ENCODE data around the gene MON2. TPM values are rescaled to one million over a fixed set of nuclear protein-coding genes. Genes with fewer than 3 reads are reported as not detected.

Gene MON2
- total RNA-seq, 1 donor from 2014 or later, result 54.0 TPM

DNA sequence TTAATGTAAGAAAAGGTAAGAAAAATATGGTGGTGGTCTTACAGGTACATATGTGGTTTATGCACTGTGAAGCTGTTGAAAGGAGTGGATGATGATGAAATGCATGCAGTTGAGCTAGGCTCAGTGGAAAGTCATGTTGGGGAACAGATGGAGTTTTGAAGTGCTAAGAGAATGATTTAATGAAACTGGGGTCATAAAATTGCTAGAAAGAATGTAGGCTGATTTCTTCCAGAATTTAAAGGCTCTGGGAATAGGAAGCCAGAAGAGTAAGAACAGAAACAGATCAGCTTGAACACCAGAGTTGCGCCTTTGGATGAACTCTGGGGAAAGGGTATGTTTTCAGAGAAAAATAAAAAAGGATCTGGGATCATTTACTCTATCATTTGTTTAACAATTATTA, 146.5 kb downstream of the MON2 start:
- no peak for DNase-seq (ENCODE audit: low read depth)

DNA sequence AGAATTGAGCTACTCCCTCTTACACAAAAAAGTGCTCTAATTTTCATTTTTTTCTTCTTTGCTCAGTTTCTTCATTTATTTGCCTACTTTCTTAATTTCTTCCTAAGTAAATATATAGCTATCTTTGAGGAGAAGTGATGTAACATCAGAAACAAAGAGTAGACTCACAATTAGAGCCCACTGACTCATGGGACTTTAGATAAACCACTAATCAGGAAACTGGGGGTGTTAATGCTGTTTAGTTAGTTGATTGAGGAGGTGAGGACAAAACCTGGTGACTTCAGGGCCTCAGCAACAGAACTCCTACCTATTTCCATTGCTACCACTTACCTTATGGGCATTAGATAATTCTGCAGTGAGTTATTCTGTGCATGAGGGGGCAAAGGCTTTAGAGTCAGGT, 151.7 kb downstream of the MON2 start:
- no peak for DNase-seq (ENCODE audit: low read depth)

GRCh38 chr12:62618930-62619329, 152.3 kb downstream of the MON2 start:
- no peak for DNase-seq (ENCODE audit: low read depth)

GRCh38 chr12:62621101-62621638, 154.5 kb downstream of the MON2 start:
- no peak for DNase-seq (ENCODE audit: low read depth)

GRCh38 chr12:62622177-62622576, 155.6 kb downstream of the MON2 start:
- DNase-seq (ENCODE audit: low read depth), result no peak

DNA sequence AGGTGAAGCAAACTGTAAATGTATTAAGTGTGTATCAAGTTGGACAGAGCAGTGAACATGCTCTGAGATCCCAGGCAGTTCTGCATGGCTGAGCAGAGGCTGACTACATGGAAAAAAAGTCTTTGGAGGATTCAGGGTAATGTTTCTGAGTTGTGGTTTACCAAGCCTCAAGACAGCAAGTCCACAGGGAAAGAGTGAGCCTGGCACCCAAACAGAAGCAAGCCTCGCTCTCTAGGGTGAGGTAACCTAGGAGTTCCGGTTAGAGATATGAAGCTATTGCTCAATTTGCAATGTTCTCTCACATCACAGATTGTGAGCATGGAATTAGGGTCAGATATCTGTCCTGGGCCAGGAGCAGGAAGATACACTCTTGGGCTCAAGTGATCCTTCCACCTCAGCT, 158.6 kb downstream of the MON2 start:
- DNase-seq (ENCODE audit: low read depth), result peak; percentile 96

DNA sequence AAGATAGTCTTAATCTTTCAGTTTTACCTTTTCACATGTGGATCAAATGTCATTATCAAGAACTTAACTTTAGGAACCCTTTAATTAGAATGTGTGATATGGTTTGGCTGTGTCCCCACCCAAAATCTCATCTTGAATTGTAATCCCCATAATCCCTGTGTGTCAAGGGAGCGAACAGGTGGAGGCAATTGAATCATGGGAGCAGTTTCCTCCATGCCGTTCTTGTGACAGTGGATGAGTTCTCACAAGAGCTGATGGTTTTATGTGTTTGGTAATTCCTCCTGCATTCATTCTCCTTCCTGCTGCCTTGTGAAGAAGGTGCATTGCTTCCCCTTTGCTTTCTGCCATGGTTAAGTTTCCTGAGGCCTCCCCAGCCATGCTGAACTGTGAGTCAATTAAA, 160.6 kb downstream of the MON2 start:
- DNase-seq (ENCODE audit: low read depth), result no peak

GRCh38 chr12:62629413-62629812, 162.8 kb downstream of the MON2 start:
- DNase-seq (ENCODE audit: low read depth), result no peak

DNA sequence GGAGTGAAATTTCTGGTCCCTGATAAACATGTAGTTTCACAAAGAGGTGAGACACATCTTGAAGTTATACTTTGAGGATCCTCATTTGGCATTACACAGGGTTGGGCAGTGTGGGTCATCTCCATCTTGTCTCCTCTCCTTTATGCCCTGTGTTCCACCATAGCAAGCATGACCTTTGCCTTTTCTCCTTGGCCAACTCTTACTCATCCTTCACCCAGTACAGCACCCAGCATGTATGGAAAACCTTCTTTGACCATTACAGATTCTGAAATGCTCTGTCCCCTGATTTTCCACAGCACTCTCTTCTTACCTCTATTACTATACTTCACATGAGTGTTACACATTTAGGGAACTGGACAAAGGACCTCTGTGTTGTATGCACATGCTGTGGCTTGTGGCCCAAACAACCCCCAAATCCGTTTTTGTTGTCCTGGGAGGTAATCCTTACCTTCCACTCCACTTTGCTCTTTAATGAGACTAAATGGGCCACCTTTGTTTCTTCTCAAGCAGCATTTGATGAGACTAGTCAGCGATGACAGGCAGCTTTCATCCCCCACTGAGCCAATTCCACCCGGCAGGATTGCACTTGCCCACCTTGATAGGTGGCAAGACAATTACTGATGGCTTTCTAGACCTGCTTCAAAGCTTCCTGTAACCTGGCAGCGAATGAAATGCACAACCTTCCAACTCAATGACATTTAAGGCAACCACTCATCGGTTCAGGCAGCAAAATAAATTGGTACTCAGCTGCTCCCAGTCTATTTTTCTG, 163.5 kb downstream of the MON2 start:
- no peak for DNase-seq (ENCODE audit: low read depth)

DNA sequence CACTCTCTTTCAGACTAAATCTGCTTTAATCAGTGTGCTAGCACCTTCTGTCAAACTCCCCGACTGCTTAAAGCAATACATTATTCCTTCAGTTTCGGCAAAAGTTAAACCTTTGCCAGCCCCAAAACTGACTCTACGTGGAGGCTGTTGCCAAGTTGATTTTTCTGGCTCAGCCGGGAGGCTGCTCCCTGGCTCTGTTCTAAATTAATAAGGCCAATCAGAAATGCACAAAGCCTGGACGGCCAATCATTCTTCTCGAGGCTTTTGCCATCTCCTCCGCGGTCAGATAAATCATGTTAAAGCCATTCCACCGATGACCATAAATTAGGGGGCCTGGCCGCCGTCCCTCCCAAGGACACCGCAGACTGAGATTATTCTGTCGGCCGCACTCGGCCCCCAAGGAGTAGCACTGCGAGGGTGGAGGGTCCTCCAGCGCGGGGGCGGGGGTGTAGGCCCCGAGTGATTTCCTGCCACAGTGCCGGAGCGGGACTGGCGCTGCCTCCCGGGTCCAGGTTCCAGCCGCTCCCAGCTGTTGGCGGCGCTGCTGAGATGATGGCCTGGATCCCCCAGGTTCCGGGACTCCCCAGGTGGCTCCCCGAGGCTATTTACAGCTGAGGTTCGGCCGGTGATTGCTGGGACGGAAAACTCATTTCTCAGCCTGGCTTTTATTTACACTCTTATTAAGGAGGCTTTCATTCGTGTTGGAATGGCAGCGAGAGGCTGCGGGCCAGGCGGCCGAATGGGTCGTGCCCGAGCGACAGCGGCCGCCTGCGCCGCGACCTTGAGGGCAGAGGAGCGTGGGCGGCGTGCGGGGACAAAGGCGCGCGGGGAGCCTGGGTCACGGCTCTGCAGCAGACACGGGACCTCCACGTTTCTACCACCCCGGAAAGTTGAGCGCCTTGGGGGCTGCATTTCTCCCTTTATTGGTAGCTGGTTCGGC, 165.1 kb downstream of the MON2 start:
- DNase-seq (ENCODE audit: low read depth), result peak; percentile 79

GRCh38 chr12:62632411-62632918, 165.8 kb downstream of the MON2 start:
- no peak for DNase-seq (ENCODE audit: low read depth)

GRCh38 chr12:62635649-62636048, 169.0 kb downstream of the MON2 start:
- DNase-seq (ENCODE audit: low read depth), result no peak

- no peak for DNase-seq (ENCODE audit: low read depth)
Measured at GRCh38 chr12:62637679-62638078, 171.1 kb downstream of the MON2 start.

- peak; percentile 69 for DNase-seq (ENCODE audit: low read depth)
Measured at GRCh38 chr12:62640910-62641448, 174.4 kb downstream of the MON2 start.

DNA sequence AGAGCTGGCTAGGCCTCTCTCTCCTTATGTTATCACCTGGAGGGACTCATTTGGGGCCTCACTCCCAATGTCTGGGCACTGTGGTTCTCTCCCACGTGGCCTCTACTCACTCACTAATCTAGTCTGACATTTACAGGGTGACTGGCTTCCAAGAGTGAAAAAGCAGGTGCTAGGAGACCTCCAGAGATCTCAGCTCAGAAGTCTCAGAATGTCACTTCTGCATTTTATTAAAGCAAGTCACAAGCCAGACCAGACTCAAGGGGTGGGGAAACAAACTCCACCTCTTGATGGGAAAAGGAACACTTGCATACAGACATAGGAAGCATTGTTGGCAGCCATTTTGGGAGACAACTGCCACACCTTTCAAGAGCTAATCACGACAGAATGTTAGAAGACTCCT, 175.9 kb downstream of the MON2 start:
- DNase-seq (ENCODE audit: low read depth), result no peak

- DNase-seq (ENCODE audit: low read depth), result no peak
Measured at GRCh38 chr12:62643486-62643885, 176.9 kb downstream of the MON2 start.

DNA sequence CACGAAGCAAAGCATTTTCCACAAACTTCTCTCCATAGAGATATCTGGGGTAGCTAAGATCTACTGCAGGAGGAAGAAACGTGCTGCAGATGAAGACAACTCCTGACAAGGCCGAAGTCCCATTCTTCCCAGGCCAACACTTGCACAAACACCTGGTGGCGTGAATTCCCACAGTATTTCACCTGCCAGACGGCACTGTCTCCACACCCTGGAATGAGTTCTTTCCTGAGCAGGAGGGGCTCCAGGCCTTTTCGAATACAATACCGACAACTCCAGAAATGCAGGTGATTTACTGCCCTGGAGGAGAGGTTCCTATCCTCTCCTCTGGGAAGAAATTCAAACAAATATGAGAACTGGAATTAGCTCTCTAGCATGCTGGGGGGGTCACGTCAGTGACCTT, 179.9 kb downstream of the MON2 start:
- no peak for DNase-seq (ENCODE audit: low read depth)

DNA sequence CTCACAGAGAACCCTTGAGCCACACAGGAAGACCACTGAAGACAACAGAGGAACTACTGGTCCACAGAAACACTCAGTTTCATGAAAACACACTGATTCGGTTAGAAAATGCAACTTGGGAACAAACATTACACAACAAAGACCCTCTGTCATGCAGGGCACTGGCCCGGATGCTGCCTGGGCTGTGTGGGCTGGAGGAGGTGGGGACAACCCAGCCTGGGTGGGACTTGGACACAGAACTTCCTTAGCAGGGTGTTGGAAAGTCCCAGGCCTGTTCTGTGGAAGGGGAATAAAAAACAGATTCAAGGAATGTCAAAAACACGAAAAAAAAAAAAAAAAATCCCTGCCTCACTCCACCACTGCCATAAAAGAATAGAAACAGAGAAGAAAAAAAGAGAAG, 181.0 kb downstream of the MON2 start:
- DNase-seq (ENCODE audit: low read depth), result peak; percentile 21

GRCh38 chr12:62649412-62650138, 182.9 kb downstream of the MON2 start:
- DNase-seq (ENCODE audit: low read depth), result no peak
